ENCODE measurements around the gene TMEM240.
"Not testable (repeated sequence)": the region's sequence is repeated elsewhere in the genome, so short reads cannot be mapped to it uniquely, and the experiment has no call there.

Gene TMEM240

GRCh38 chr1:1540818-1541628 is 599 bp upstream of the TMEM240 start:
- no peak for DNase-seq (ENCODE audit: low spot score)

GRCh38 chr1:1539310-1540089 is 924 bp downstream of the TMEM240 start:
- no peak for DNase-seq (ENCODE audit: low spot score)

- DNase-seq (ENCODE audit: low spot score) = no peak
Observed at GRCh38 chr1:1538989-1539309, 1.5 kb downstream of the TMEM240 start.

- DNase-seq (ENCODE audit: low spot score) = no peak
Observed at GRCh38 chr1:1538334-1538733, 2.1 kb downstream of the TMEM240 start.

GRCh38 chr1:1537626-1538250 is 2.7 kb downstream of the TMEM240 start:
- no peak for DNase-seq (ENCODE audit: low spot score)

GRCh38 chr1:1536938-1537546 is 3.4 kb downstream of the TMEM240 start:
- DNase-seq (ENCODE audit: low spot score) = no peak

- DNase-seq (ENCODE audit: low spot score) = no peak
Observed at GRCh38 chr1:1536019-1536937, 4.1 kb downstream of the TMEM240 start.

GRCh38 chr1:1535201-1536018 is 5.0 kb downstream of the TMEM240 start:
- DNase-seq (ENCODE audit: low spot score) = no peak

- no peak for DNase-seq (ENCODE audit: low spot score)
Observed at GRCh38 chr1:1534401-1535154, 5.8 kb downstream of the TMEM240 start.

- not testable (repeated sequence) for DNase-seq (ENCODE audit: low spot score)
Observed at GRCh38 chr1:1533894-1534291, 6.5 kb downstream of the TMEM240 start.

- not testable (repeated sequence) for DNase-seq (ENCODE audit: low spot score)
Observed at GRCh38 chr1:1533176-1533893, 7.1 kb downstream of the TMEM240 start.

GRCh38 chr1:1531947-1532346 is 8.5 kb downstream of the TMEM240 start:
- no peak for DNase-seq (ENCODE audit: low spot score)

GRCh38 chr1:1529936-1530335 is 10.5 kb downstream of the TMEM240 start:
- no peak for DNase-seq (ENCODE audit: low spot score)

GRCh38 chr1:1529321-1529720 is 11.1 kb downstream of the TMEM240 start:
- no peak for DNase-seq (ENCODE audit: low spot score)

GRCh38 chr1:1528301-1529267 is 11.8 kb downstream of the TMEM240 start:
- DNase-seq (ENCODE audit: low spot score) = no peak

GRCh38 chr1:1527092-1527816 is 13.2 kb downstream of the TMEM240 start:
- DNase-seq (ENCODE audit: low spot score) = no peak

GRCh38 chr1:1526476-1526875 is 13.9 kb downstream of the TMEM240 start:
- DNase-seq (ENCODE audit: low spot score) = not testable (repeated sequence)

All from pons (tissue), 1 donor.